ENCODE data around the gene GABRR2. TPM values are rescaled to one million over a fixed set of nuclear protein-coding genes. Genes with fewer than 3 reads are reported as not detected.

Gene GABRR2
- total RNA-seq, 2 donors from 2014 or later, result 0.33 to 0.35 TPM

DNA sequence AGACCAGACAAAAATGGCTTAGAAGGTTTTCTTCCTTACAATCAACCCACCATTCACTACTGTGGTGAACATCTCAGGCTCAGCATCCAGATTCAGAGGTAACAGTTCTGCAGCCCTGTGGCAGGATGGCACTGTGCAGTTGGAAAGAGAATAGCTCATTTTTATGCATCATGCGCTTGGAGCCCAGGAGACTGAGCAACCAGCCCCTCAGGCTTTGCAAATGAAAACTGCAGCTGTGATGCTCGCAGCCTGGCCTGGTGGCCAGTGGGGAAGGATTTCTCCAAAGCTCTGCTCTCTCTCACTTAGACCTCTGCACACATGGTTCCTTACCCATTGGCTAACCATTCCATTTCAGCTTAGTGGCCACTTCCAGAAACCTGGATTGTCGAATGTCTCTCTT lies 45.8 kb downstream of the GABRR2 start:
- peaks cover 0 to 9% of the 10 kb centered on the region in 2 donors for H3K4me1 ChIP-seq
- no peak for DNase-seq (ENCODE audit: low spot score)
- no peaks in the 10 kb centered on the region for H3K27me3 ChIP-seq
- no peaks in the 10 kb centered on the region for H3K9me3 ChIP-seq
- no peaks in the 10 kb centered on the region for H3K36me3 ChIP-seq
- TF ChIP-seq, protein P1, sequence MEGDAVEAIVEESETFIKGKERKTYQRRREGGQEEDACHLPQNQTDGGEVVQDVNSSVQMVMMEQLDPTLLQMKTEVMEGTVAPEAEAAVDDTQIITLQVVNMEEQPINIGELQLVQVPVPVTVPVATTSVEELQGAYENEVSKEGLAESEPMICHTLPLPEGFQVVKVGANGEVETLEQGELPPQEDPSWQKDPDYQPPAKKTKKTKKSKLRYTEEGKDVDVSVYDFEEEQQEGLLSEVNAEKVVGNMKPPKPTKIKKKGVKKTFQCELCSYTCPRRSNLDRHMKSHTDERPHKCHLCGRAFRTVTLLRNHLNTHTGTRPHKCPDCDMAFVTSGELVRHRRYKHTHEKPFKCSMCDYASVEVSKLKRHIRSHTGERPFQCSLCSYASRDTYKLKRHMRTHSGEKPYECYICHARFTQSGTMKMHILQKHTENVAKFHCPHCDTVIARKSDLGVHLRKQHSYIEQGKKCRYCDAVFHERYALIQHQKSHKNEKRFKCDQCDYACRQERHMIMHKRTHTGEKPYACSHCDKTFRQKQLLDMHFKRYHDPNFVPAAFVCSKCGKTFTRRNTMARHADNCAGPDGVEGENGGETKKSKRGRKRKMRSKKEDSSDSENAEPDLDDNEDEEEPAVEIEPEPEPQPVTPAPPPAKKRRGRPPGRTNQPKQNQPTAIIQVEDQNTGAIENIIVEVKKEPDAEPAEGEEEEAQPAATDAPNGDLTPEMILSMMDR (IDR thresholded peaks at IDR 0.05), result no peak
- no peak overlapping the region for H3K27ac ChIP-seq
- H3K4me3 ChIP-seq, result no peak overlapping the region

DNA sequence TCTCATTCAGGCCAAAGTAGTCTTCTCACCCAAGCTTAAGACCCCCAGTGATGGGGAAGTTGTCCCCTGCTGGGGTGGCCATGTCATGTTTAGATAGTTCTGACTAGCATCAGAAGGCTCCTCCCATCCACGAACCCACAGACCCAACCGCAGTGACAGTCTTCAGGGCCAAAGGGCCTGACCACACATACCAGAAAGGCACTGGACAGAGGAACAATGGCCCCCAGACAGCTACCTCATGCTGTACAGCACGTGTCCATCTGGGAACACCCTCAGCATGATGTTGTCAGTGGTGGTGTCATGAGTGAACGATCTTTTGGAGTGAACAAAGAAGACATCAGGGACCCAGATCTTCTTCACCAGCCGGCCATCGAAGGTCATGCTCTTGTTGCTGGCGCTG lies 46.3 kb downstream of the GABRR2 start:
- Histone ChIP-seq H3K4me3 (no peak overlapping the region), H3K9me3 (no peaks in the 10 kb centered on the region), H3K27ac (no peak overlapping the region), H3K27me3 (no peaks in the 10 kb centered on the region), H3K36me3 (no peaks in the 10 kb centered on the region), H3K4me1 (peaks cover 0 to 4% of the 10 kb centered on the region in 2 donors)
- DNase-seq (ENCODE audit: low spot score), result no peak
- TF ChIP-seq, protein P1 (IDR thresholded peaks at IDR 0.05), result no peak

DNA sequence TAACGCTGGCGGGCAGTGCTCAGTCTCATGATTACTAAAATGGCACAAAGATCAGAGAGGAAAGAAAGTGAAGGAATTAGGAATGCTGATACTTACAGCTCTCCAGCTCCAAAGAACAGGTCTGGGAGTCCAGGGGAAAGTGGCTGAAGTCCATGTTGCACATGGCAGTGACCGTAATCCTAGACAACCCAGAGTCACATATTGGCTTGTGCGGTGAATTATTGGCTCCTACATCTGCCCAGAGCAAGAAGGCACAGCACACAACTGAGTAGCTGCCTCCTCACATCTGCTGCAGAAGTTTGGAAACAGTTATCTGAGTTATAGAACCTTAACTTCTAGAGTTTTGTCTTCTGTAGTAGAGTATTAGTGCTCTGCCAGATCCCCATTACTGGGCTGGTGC lies 47.2 kb downstream of the GABRR2 start:
- no peak overlapping the region for H3K4me3 ChIP-seq
- TF ChIP-seq, protein P1 (IDR thresholded peaks at IDR 0.05), result no peak
- H3K27me3 ChIP-seq, result no peaks in the 10 kb centered on the region
- H3K36me3 ChIP-seq, result no peaks in the 10 kb centered on the region
- DNase-seq (ENCODE audit: low spot score), result no peak
- H3K9me3 ChIP-seq, result no peaks in the 10 kb centered on the region
- no peak overlapping the region for H3K27ac ChIP-seq
- no peaks in the 10 kb centered on the region for H3K4me1 ChIP-seq

DNA sequence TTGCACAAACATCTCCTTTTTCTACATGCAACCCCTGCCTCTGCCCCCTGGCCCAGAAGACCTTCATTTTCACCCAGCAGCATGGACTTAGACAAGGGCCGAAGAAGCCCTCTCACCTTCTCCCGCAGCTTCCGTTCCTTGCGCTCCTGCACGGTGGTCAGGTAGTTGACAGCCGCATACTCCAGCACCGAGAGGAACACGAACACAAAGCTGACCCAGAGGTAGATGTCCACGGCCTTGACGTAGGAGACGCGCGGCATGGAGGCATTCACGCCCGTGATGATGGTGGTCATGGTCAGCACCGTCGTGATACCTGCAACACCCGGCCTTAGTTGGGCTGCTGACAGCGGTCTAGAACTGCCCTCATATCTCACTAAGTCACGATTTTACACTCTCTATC lies 50.8 kb downstream of the GABRR2 start:
- DNase-seq (ENCODE audit: low spot score), result no peak
- H3K4me3 ChIP-seq, result no peak overlapping the region
- H3K36me3 ChIP-seq, result no peaks in the 10 kb centered on the region
- H3K4me1 ChIP-seq, result no peaks in the 10 kb centered on the region
- no peak overlapping the region for H3K27ac ChIP-seq
- H3K9me3 ChIP-seq, result no peaks in the 10 kb centered on the region
- H3K27me3 ChIP-seq, result no peaks in the 10 kb centered on the region
- TF ChIP-seq, protein P1 (IDR thresholded peaks at IDR 0.05), result no peak

DNA sequence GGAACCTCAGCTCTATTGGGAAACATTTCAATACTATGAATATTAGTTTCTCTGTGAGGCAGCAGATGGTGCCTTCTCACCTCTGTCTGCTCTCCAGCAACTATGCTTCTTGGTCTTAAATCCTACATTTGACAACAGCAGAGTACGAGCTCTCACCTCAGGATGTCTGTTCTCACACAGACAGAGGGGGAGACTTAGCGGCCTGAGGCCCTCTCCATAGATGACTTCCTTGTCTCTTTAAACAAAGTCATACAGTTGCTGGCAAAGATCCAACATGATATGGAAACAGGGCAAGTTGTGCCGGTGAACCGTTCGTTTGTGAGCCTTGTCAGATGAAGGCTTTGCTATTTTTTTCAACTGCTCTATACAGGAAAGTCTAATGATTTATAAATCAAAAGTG lies 54.3 kb downstream of the GABRR2 start:
- Histone ChIP-seq H3K9me3 (no peaks in the 10 kb centered on the region), H3K4me1 (no peaks in the 10 kb centered on the region), H3K27ac (no peak overlapping the region), H3K27me3 (no peaks in the 10 kb centered on the region), H3K4me3 (no peak overlapping the region), H3K36me3 (no peaks in the 10 kb centered on the region)
- TF ChIP-seq, protein P1 (IDR thresholded peaks at IDR 0.05), result no peak
- DNase-seq (ENCODE audit: low spot score), result no peak

DNA sequence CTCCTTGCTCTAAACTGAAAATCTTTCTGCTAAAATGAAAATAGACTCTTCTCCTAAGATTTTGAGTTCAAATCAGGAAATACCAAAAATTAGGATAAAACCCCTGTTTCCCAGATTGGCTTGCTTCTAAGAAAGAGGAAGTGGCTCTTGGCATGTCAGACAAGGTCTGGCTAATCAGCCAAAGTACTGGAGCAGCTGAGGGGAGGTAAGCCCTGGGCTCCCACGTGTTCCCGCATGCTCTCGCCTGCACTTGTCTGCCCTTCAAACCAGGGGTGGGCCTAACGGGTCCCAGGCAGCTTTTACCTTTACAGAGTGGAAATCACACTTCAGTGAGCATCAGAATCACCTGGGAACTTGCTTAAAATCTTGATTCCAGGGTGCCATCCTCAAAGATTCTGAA lies 54.8 kb downstream of the GABRR2 start:
- Histone ChIP-seq H3K4me1 (no peaks in the 10 kb centered on the region), H3K36me3 (no peaks in the 10 kb centered on the region), H3K27me3 (no peaks in the 10 kb centered on the region), H3K27ac (no peak overlapping the region), H3K9me3 (no peaks in the 10 kb centered on the region), H3K4me3 (no peak overlapping the region)
- no peak for DNase-seq (ENCODE audit: low spot score)
- TF ChIP-seq, protein P1 (IDR thresholded peaks at IDR 0.05), result no peak

Measured in right atrium auricular region (tissue), 2 donors.